Esophagus muscularis mucosa (tissue), 4 donors: ENCODE data around the gene COBL. TPM values are rescaled to one million over a fixed set of nuclear protein-coding genes. Genes with fewer than 3 reads are reported as not detected.

ENCODE experiments used
- DNase-seq: peaks from one replicate; pipeline ENCODE4 v3.0.0-alpha.2; 2017; ENCODE audit errors: extremely low spot score
- H3K27ac ChIP-seq, 4 donors: fragments of 200-600 bp; sonication (generic); replicated peaks in 1 of 4; 1 replicate in 3 of 4; 2 replicates in 1 of 4; pipeline ENCODE4 v1.5.1; 2016 to 2019; ENCODE audit warnings: mild to moderate bottlenecking in 1 of 4
- H3K27me3 ChIP-seq, 4 donors: fragments of 200-600 bp; sonication (generic); one replicate each; pipeline versions ENCODE4 v1.5.1 to v1.6.0; 2016 to 2019
- H3K36me3 ChIP-seq, 4 donors: fragments of 200-600 bp; sonication (generic); one replicate each; pipeline ENCODE4 v1.5.1; 2016 to 2019
- H3K4me1 ChIP-seq, 4 donors: fragments of 200-600 bp; sonication (generic); one replicate each; pipeline ENCODE4 v1.5.1; 2016 to 2019
- H3K4me3 ChIP-seq, 4 donors: fragments of 200-600 bp; sonication (generic); 1 replicate in 2 of 4; 2 replicates in 2 of 4; pipeline ENCODE4 v1.5.1; 2016 to 2019; ENCODE audit warnings: mild to moderate bottlenecking in 4 of 4, moderate library complexity in 1 of 4
- H3K9me3 ChIP-seq, 4 donors: fragments of 200-600 bp; sonication (generic); 1 replicate in 3 of 4; 2 replicates in 1 of 4; pipeline ENCODE4 v1.5.1; 2016 to 2019
- CTCF ChIP-seq, 3 experiments: fragments of 200-600 bp in 2 of 3; fragments of 450-650 bp in 1 of 3; sonication (generic) in 2 of 3; IDR thresholded peaks; one replicate each; pipeline ENCODE4 v1.5.1; 2017 to 2019; ENCODE audit warnings: antibody characterized with exemption in 3 of 3, mild to moderate bottlenecking in 2 of 3, moderate library complexity in 1 of 3
- EP300 ChIP-seq: sonication (generic); formaldehyde crosslinking; IDR thresholded peaks from one replicate; pipeline ENCODE4 v1.6.1; 2017; ENCODE audit warnings: antibody characterized with exemption
- POLR2A ChIP-seq: fragments of 450-650 bp; IDR thresholded peaks from one replicate; pipeline ENCODE4 v1.6.1; 2017; ENCODE audit warnings: antibody characterized with exemption, moderate library complexity, mild to moderate bottlenecking, low read depth
- POLR2AphosphoS5 ChIP-seq, 2 donors: sonication (generic); formaldehyde crosslinking; IDR thresholded peaks; one replicate each; pipeline ENCODE4 v1.6.1; 2017; ENCODE audit warnings: antibody characterized with exemption in 2 of 2
- WGBS: methylation state at CpG from one replicate; pipeline ENCODE4 v1.1.5; 2018; 5-methylcytosine and 5-hydroxymethylcytosine counted together
- intact Hi-C: fragments of 100-400 bp; cut with DNase I; formaldehyde crosslinking; loops from one replicate; pipeline ENCODE4 v1.15.1; 2023
- total RNA-seq, 4 donors: library from RNA; depleted of rRNA; stranded (reverse); fragments of >200 nt; gene quantifications; one replicate each; pipeline versions ENCODE4 v1.1.0 to v1.2.1, GENCODE V29; 2016

COBL gene
- total RNA-seq, 4 donors from 2014 or later, result 29.8 to 51.4 (median 45.9) TPM

- intact Hi-C loops, result no loop called here
- TF ChIP-seq POLR2AphosphoS5 (IDR thresholded peaks at IDR 0.05) (no peak), CTCF (IDR thresholded peaks at IDR 0.05) (no peak), EP300 (no peak), POLR2A (no peak)
- peak; percentile 91 for DNase-seq
- Histone ChIP-seq H3K27ac (no peak overlapping the region), H3K4me1 (peaks cover 3 to 24% (median 15%) of the 10 kb centered on the region in 4 donors), H3K9me3 (no peaks in the 10 kb centered on the region), H3K36me3 (peaks cover 0 to 3% (median 0%) of the 10 kb centered on the region in 4 donors), H3K4me3 (no peak overlapping the region), H3K27me3 (no peaks in the 10 kb centered on the region)
- WGBS, result 93% methylated on average over 3 of the region's 3 CpGs
Measured at GRCh38 chr7:51038573-51038972, 278.0 kb downstream of the COBL start.

- Histone ChIP-seq H3K27me3 (no peaks in the 10 kb centered on the region), H3K36me3 (peaks cover 0 to 4% (median 0%) of the 10 kb centered on the region in 4 donors), H3K4me1 (peaks cover 3 to 29% (median 17%) of the 10 kb centered on the region in 4 donors), H3K9me3 (no peaks in the 10 kb centered on the region), H3K27ac (no peak overlapping the region), H3K4me3 (no peak overlapping the region)
- TF ChIP-seq CTCF (IDR thresholded peaks at IDR 0.05) (no peak), EP300 (no peak), POLR2AphosphoS5 (IDR thresholded peaks at IDR 0.05) (no peak), POLR2A (no peak)
- intact Hi-C loops, result no loop called here
- DNase-seq, result no peak
- WGBS, result 72% methylated on average over 8 of the region's 8 CpGs
Measured at GRCh38 chr7:51035716-51036115, 280.9 kb downstream of the COBL start.

- Histone ChIP-seq H3K4me3 (no peak overlapping the region), H3K4me1 (peaks cover 3 to 29% (median 17%) of the 10 kb centered on the region in 4 donors), H3K9me3 (no peaks in the 10 kb centered on the region), H3K36me3 (peaks cover 0 to 10% (median 0%) of the 10 kb centered on the region in 4 donors), H3K27me3 (no peaks in the 10 kb centered on the region), H3K27ac (peak overlapping the region in 1 of 4 donors; percentile 42)
- no peak for TF ChIP-seq POLR2AphosphoS5 (IDR thresholded peaks at IDR 0.05)
- no peak for TF ChIP-seq POLR2A
- no peak for TF ChIP-seq CTCF (IDR thresholded peaks at IDR 0.05)
- TF ChIP-seq EP300, result no peak
- DNase-seq, result no peak
- 32% methylated on average over 7 of the region's 10 CpGs for WGBS
- intact Hi-C loops, result no loop called here
Measured at GRCh38 chr7:51034521-51035264, 281.9 kb downstream of the COBL start.

- 60% methylated on average over 7 of the region's 8 CpGs for WGBS
- DNase-seq, result no peak
Measured at GRCh38 chr7:51033727-51034520, 282.7 kb downstream of the COBL start.

More at GRCh38 chr7:51033727-51034520, 282.7 kb downstream of the COBL start:
- Histone ChIP-seq H3K36me3 (peaks cover 0 to 14% (median 2%) of the 10 kb centered on the region in 4 donors), H3K9me3 (no peaks in the 10 kb centered on the region), H3K4me1 (peaks cover 3 to 29% (median 17%) of the 10 kb centered on the region in 4 donors), H3K4me3 (no peak overlapping the region), H3K27ac (peak overlapping the region in 3 of 4 donors; percentile 36 to 54 (median 42)), H3K27me3 (no peaks in the 10 kb centered on the region)
- TF ChIP-seq CTCF (IDR thresholded peaks at IDR 0.05), result no peak
- no peak for TF ChIP-seq POLR2A
- no peak for TF ChIP-seq POLR2AphosphoS5 (IDR thresholded peaks at IDR 0.05)
- intact Hi-C loops, result no loop called here
